BLaER1 (cell line): ENCODE results near the gene TMEM161A.
"Not testable (repeated sequence)": the region's sequence is repeated elsewhere in the genome, so short reads cannot be mapped to it uniquely, and the experiment has no call there.

Source experiments
- H3K27ac ChIP-seq: shearing (Covaris generic); formaldehyde crosslinking; 2 replicates; pipeline ENCODE4 v1.8.1; 2022
- H3K27me3 ChIP-seq: shearing (Covaris generic); formaldehyde crosslinking; 2 replicates; pipeline ENCODE4 v1.8.1; 2022
- H3K36me3 ChIP-seq: shearing (Covaris generic); formaldehyde crosslinking; 2 replicates; pipeline ENCODE4 v1.8.1; 2022
- H3K4me1 ChIP-seq: shearing (Covaris generic); formaldehyde crosslinking; 2 replicates; pipeline ENCODE4 v1.8.1; 2022
- H3K4me2 ChIP-seq: shearing (Covaris generic); formaldehyde crosslinking; 2 replicates; pipeline ENCODE4 v1.8.1; 2022
- H3K4me3 ChIP-seq: shearing (Covaris generic); formaldehyde crosslinking; 2 replicates; pipeline ENCODE4 v1.8.1; 2022
- H3K9ac ChIP-seq: shearing (Covaris generic); formaldehyde crosslinking; 2 replicates; pipeline ENCODE4 v1.8.1; 2022
- H3K9me3 ChIP-seq: shearing (Covaris generic); formaldehyde crosslinking; 2 replicates; pipeline ENCODE4 v1.8.1; 2022
- H4K20me1 ChIP-seq: shearing (Covaris generic); formaldehyde crosslinking; 2 replicates; pipeline ENCODE4 v1.8.1; 2022
- Cebpa-rat ChIP-seq: shearing (Covaris generic); IDR thresholded peaks from 2 replicates; pipeline ENCODE4 v1.8.1; 2022

TMEM161A gene

GRCh38 chr19:19155495-19156219 lies 17.4 kb upstream of the TMEM161A start:
- Histone ChIP-seq H3K27me3 (no peaks in the 10 kb centered on the region), H3K36me3 (peaks cover 22% of the 10 kb centered on the region), H3K27ac (no peak overlapping the region), H3K4me1 (peaks cover 39% of the 10 kb centered on the region), H3K9ac (no peak overlapping the region), H3K9me3 (no peaks in the 10 kb centered on the region), H3K4me2 (no peak overlapping the region), H4K20me1 (no peaks in the 10 kb centered on the region), H3K4me3 (no peak overlapping the region)
- no peak for TF ChIP-seq Cebpa-rat

GRCh38 chr19:19154768-19155494 lies 16.7 kb upstream of the TMEM161A start:
- no peak overlapping the region for H3K4me2 ChIP-seq
- peaks cover 22% of the 10 kb centered on the region for H3K36me3 ChIP-seq
- H3K27ac ChIP-seq, result no peak overlapping the region
- H3K4me1 ChIP-seq, result peaks cover 32% of the 10 kb centered on the region
- no peaks in the 10 kb centered on the region for H3K9me3 ChIP-seq
- H4K20me1 ChIP-seq, result no peaks in the 10 kb centered on the region
- H3K4me3 ChIP-seq, result no peak overlapping the region
- no peak for TF ChIP-seq Cebpa-rat
- H3K9ac ChIP-seq, result no peak overlapping the region
- no peaks in the 10 kb centered on the region for H3K27me3 ChIP-seq

GRCh38 chr19:19152668-19153384 lies 14.5 kb upstream of the TMEM161A start:
- H3K9me3 ChIP-seq, result no peaks in the 10 kb centered on the region
- H3K27me3 ChIP-seq, result no peaks in the 10 kb centered on the region
- no peak overlapping the region for H3K9ac ChIP-seq
- no peaks in the 10 kb centered on the region for H4K20me1 ChIP-seq
- H3K27ac ChIP-seq, result peak overlapping the region; percentile 38; the same call in 1 of the 2 replicates
- no peak overlapping the region; the same call in 1 of the 2 replicates for H3K4me2 ChIP-seq
- no peak overlapping the region for H3K4me3 ChIP-seq
- peaks cover 38% of the 10 kb centered on the region for H3K36me3 ChIP-seq
- H3K4me1 ChIP-seq, result peaks cover 16% of the 10 kb centered on the region
- TF ChIP-seq Cebpa-rat, result no peak

- Histone ChIP-seq H3K27me3 (no peaks in the 10 kb centered on the region), H3K4me3 (no peak overlapping the region), H4K20me1 (no peaks in the 10 kb centered on the region), H3K27ac (no peak overlapping the region), H3K9me3 (no peaks in the 10 kb centered on the region), H3K36me3 (peaks cover 44% of the 10 kb centered on the region), H3K4me1 (peaks cover 12% of the 10 kb centered on the region), H3K9ac (no peak overlapping the region), H3K4me2 (0 out of 2 replicates have a peak overlapping the region, but pooled peaks have one; percentile 3)
- TF ChIP-seq Cebpa-rat, result no peak
These were observed 13.1 kb upstream of the TMEM161A start for GRCh38 chr19:19151418-19151817.

GRCh38 chr19:19149435-19149834 lies 11.2 kb upstream of the TMEM161A start:
- no peak overlapping the region for H3K4me3 ChIP-seq
- no peaks in the 10 kb centered on the region for H4K20me1 ChIP-seq
- peaks cover 32% of the 10 kb centered on the region for H3K36me3 ChIP-seq
- no peaks in the 10 kb centered on the region for H3K27me3 ChIP-seq
- H3K27ac ChIP-seq, result no peak overlapping the region
- H3K4me1 ChIP-seq, result peaks cover 28% of the 10 kb centered on the region
- no peak overlapping the region for H3K9ac ChIP-seq
- no peaks in the 10 kb centered on the region for H3K9me3 ChIP-seq
- no peak overlapping the region for H3K4me2 ChIP-seq
- no peak for TF ChIP-seq Cebpa-rat

GRCh38 chr19:19148504-19148903 lies 10.2 kb upstream of the TMEM161A start:
- Histone ChIP-seq H3K4me1 (peaks cover 37% of the 10 kb centered on the region), H3K36me3 (peaks cover 32% of the 10 kb centered on the region)
- H4K20me1 ChIP-seq, H3K4me3 ChIP-seq, H3K9ac ChIP-seq, H3K9me3 ChIP-seq, H3K27me3 ChIP-seq, H3K27ac ChIP-seq, H3K4me2 ChIP-seq: not testable (repeated sequence)

GRCh38 chr19:19147344-19147743 lies 9.1 kb upstream of the TMEM161A start:
- H3K27ac ChIP-seq, result no peak overlapping the region
- H3K4me1 ChIP-seq, result peaks cover 34% of the 10 kb centered on the region
- H3K27me3 ChIP-seq, result no peaks in the 10 kb centered on the region
- H3K4me3 ChIP-seq, result no peak overlapping the region
- no peak overlapping the region for H3K9ac ChIP-seq
- H3K9me3 ChIP-seq, result no peaks in the 10 kb centered on the region
- H3K36me3 ChIP-seq, result peaks cover 32% of the 10 kb centered on the region
- TF ChIP-seq Cebpa-rat, result no peak
- H3K4me2 ChIP-seq, result no peak overlapping the region
- no peaks in the 10 kb centered on the region for H4K20me1 ChIP-seq

- Histone ChIP-seq H3K27ac (no peak overlapping the region), H3K4me3 (no peak overlapping the region), H3K9ac (no peak overlapping the region), H3K9me3 (no peaks in the 10 kb centered on the region), H4K20me1 (no peaks in the 10 kb centered on the region), H3K4me1 (peaks cover 34% of the 10 kb centered on the region), H3K4me2 (no peak overlapping the region), H3K27me3 (no peaks in the 10 kb centered on the region), H3K36me3 (peaks cover 32% of the 10 kb centered on the region)
- no peak for TF ChIP-seq Cebpa-rat
These were observed 8.6 kb upstream of the TMEM161A start for GRCh38 chr19:19146865-19147264.

- Histone ChIP-seq H3K4me3 (no peak overlapping the region), H3K9me3 (no peaks in the 10 kb centered on the region), H3K36me3 (peaks cover 32% of the 10 kb centered on the region), H3K4me1 (peaks cover 27% of the 10 kb centered on the region), H4K20me1 (no peaks in the 10 kb centered on the region), H3K27me3 (no peaks in the 10 kb centered on the region), H3K4me2 (peak overlapping the region; percentile 68), H3K27ac (peak overlapping the region; percentile 70), H3K9ac (peak overlapping the region; percentile 32; the same call in 1 of the 2 replicates)
- TF ChIP-seq Cebpa-rat, result no peak
These were observed 7.7 kb upstream of the TMEM161A start for GRCh38 chr19:19145684-19146608.
